Measurements from ENCODE around the gene RRP8. TPM values are rescaled to one million over a fixed set of nuclear protein-coding genes. Genes with fewer than 3 reads are reported as not detected.

The RRP8 gene
- total RNA-seq, 1 experiment from 2014 or later = 18.0 TPM

- peaks cover 5% of the 10 kb centered on the region for H3K36me3 ChIP-seq (replicated peaks; ENCODE audit: control insufficient read depth, insufficient read depth, low read length)
- H3K27me3 ChIP-seq (ENCODE audit: control insufficient read depth, insufficient read depth, low read length) = no peaks in the 10 kb centered on the region
- H3K4me3 ChIP-seq (ENCODE audit: insufficient read depth, low read depth, low read length) = no peak overlapping the region
- DNase-seq = no peak
Measured at GRCh38 chr11:6615882-6616585, 12.6 kb upstream of the RRP8 start.

DNA sequence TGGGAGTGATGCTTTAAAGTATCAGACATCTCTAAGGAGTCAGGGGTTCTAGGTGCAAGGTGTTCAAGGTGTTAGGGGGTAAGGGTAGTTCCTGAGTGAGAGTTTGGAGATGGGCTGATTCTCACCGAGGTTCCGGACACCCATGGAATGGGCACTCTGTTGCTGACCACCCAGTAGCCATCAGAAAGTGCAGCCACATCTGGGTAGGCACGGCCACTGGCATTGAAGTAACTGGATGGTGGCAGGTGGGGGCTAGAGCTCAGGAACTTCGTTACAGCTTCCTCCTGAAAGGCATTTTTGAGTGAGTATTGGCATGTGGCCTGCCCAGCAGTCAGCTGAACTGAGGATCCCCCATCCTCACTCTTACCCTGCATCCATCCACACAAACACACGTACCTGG is 11.6 kb upstream of the RRP8 start:
- H3K4me3 ChIP-seq (ENCODE audit: insufficient read depth, low read depth, low read length) = no peak overlapping the region
- no peak for DNase-seq
- H3K27me3 ChIP-seq (ENCODE audit: control insufficient read depth, insufficient read depth, low read length) = no peaks in the 10 kb centered on the region
- peaks cover 14% of the 10 kb centered on the region for H3K36me3 ChIP-seq (replicated peaks; ENCODE audit: control insufficient read depth, insufficient read depth, low read length)

DNA sequence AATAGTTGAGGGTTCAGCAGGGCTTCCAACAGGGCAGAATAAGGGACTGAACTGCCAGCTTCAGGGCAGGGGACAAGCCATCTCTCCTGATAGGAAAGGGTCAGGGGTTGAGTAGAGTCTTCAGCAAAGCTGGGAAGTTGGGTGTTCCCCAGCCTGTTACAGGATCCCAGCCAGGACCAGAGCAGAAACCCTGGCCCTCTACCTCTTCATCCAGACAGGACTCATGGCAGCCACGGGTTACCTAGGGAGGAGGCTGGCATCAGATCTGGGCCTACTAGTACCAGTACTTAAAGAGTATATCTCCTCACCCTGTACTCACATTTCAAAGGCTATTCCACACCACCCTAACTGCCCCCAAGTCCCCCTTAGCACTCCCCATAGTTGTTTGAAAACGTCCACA is 11.0 kb upstream of the RRP8 start:
- peaks cover 20% of the 10 kb centered on the region for H3K36me3 ChIP-seq (replicated peaks; ENCODE audit: control insufficient read depth, insufficient read depth, low read length)
- no peak for DNase-seq
- no peak overlapping the region for H3K4me3 ChIP-seq (ENCODE audit: insufficient read depth, low read depth, low read length)
- H3K27me3 ChIP-seq (ENCODE audit: control insufficient read depth, insufficient read depth, low read length) = no peaks in the 10 kb centered on the region

GRCh38 chr11:6613496-6613895 is 10.1 kb upstream of the RRP8 start:
- Histone ChIP-seq H3K36me3 (replicated peaks; ENCODE audit: control insufficient read depth, insufficient read depth, low read length) (peaks cover 30% of the 10 kb centered on the region), H3K27me3 (ENCODE audit: control insufficient read depth, insufficient read depth, low read length) (no peaks in the 10 kb centered on the region), H3K4me3 (ENCODE audit: insufficient read depth, low read depth, low read length) (no peak overlapping the region)
- DNase-seq = no peak

- H3K27me3 ChIP-seq (ENCODE audit: control insufficient read depth, insufficient read depth, low read length) = no peaks in the 10 kb centered on the region
- peak; percentile 96 for DNase-seq
- H3K4me3 ChIP-seq (ENCODE audit: insufficient read depth, low read depth, low read length) = peak within 1 kb of the TSS; percentile 94
- peaks cover 39% of the 10 kb centered on the region for H3K36me3 ChIP-seq (replicated peaks; ENCODE audit: control insufficient read depth, insufficient read depth, low read length)
Measured at GRCh38 chr11:6612213-6613041, 9.0 kb upstream of the RRP8 start, which contains the start of gene TAF10. TAF10 (minus strand) TSS chr11:6612216; CDS start chr11:6612189, 27 bp downstream.

DNA sequence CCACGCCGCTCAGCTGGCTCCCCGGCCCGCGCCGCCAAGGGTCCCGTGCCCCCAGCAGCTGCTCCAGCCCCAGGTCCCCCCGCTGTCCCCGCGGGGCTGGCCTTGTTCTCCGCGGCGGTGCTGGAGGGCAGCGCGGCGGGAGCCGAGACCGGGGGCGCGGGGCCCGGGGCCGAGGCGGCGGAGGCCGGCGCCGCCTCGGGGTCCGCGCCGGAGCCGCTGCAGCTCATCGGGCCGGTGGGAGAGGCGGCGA is 8.5 kb upstream of the RRP8 start:
- no peak for DNase-seq
- peaks cover 39% of the 10 kb centered on the region for H3K36me3 ChIP-seq (replicated peaks; ENCODE audit: control insufficient read depth, insufficient read depth, low read length)
- H3K4me3 ChIP-seq (ENCODE audit: insufficient read depth, low read depth, low read length) = peak overlapping the region; percentile 94
- H3K27me3 ChIP-seq (ENCODE audit: control insufficient read depth, insufficient read depth, low read length) = no peaks in the 10 kb centered on the region

DNA sequence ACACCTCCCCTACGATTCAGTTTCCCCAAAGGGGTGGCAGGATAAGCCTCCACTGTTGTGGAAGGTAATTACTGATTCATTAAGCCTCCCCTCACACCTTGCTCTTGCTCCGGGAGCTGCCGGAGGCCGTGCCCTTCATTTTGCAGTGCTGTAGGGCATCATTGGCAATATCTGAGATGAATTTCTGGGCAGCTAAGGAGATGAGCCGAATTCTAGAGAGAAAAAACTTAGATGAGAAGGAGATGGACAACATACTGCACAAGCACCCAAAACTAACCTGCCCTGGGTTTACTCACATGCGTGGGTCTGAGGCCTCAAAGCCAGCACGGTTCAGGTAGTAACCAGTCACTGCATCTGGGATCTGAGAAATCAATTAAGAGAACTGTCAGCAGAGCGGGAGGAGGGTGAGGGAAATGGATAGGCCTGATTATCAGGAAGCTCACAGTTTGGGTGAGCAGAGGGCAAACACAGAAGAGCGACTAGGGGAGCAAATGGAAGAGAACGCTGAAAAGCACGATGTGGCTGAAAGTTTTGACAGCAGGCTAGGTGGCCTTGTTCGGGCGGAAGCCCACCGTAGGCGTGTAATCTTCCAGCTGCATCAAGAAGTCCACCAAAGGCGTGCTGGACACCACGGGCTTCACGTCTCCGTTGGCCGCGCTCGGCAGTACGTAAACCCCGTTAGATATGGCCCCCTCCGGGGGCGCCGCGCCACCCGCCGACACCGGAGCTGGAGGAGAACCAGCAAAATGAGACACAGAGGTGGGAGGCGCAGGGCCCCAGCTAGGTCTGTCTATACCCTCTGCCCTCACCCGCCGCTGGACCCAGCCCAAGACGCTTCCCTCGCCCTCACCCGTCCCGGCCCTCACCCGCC is 7.9 kb upstream of the RRP8 start:
- Histone ChIP-seq H3K27me3 (ENCODE audit: control insufficient read depth, insufficient read depth, low read length) (no peaks in the 10 kb centered on the region), H3K4me3 (ENCODE audit: insufficient read depth, low read depth, low read length) (peak overlapping the region; percentile 94), H3K36me3 (replicated peaks; ENCODE audit: control insufficient read depth, insufficient read depth, low read length) (peaks cover 39% of the 10 kb centered on the region)
- no peak for DNase-seq

DNA sequence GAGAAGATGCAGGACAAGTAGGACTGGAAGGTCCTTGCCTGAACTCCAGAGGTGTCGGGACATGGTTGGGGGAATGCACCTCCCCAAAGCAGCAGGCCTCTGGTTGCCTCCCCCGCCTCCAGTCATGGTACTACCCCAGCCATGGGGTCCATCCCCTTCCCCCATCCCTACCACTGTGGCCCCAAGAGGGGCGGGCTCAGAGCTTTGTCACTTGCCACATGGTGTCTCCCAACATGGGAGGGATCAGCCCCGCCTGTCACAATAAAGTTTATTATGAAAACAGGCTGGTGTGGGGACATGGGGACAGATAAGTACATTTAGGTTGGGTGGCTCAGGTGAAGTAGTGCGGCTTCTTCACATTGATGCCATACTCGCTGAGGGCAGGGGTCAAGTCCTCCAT is 7.2 kb upstream of the RRP8 start:
- Histone ChIP-seq H3K4me3 (ENCODE audit: insufficient read depth, low read depth, low read length) (no peak overlapping the region), H3K27me3 (ENCODE audit: control insufficient read depth, insufficient read depth, low read length) (no peaks in the 10 kb centered on the region), H3K36me3 (replicated peaks; ENCODE audit: control insufficient read depth, insufficient read depth, low read length) (peaks cover 37% of the 10 kb centered on the region)
- no peak for DNase-seq

- H3K4me3 ChIP-seq (ENCODE audit: insufficient read depth, low read depth, low read length) = no peak overlapping the region
- DNase-seq = no peak
- no peaks in the 10 kb centered on the region for H3K27me3 ChIP-seq (ENCODE audit: control insufficient read depth, insufficient read depth, low read length)
- H3K36me3 ChIP-seq (replicated peaks; ENCODE audit: control insufficient read depth, insufficient read depth, low read length) = peaks cover 37% of the 10 kb centered on the region
Measured at GRCh38 chr11:6609502-6610015, 6.1 kb upstream of the RRP8 start.

DNA sequence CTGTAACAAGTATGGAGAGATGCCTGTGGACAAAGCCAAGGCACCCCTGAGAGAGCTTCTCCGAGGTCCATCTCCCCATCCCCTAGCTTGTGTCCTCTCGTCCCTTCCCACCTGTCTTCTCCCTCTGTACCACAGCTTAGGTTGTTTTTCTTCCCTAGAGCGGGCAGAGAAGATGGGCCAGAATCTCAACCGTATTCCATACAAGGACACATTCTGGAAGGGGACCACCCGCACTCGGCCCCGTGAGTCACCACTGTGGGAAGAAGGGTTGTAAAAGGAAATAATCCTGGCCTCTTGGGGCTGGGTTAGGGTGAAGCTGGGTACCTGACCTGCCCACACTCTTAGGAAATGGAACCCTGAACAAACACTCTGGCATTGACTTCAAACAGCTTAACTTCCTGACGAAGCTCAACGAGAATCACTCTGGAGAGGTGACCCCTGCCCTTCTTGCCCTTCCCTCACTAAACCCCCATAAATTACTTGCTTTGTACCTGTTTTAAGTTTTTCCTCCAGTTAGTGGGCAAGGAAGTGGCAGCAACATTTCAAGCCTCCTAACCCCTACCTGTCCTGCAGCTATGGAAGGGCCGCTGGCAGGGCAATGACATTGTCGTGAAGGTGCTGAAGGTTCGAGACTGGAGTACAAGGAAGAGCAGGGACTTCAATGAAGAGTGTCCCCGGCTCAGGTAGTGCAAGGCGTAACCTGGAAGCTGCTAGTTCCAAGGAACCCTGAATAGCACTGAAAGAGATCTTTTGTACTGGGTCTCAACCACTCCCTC is 5.5 kb upstream of the RRP8 start:
- Histone ChIP-seq H3K27me3 (ENCODE audit: control insufficient read depth, insufficient read depth, low read length) (no peaks in the 10 kb centered on the region), H3K36me3 (replicated peaks; ENCODE audit: control insufficient read depth, insufficient read depth, low read length) (peaks cover 36% of the 10 kb centered on the region), H3K4me3 (ENCODE audit: insufficient read depth, low read depth, low read length) (no peak overlapping the region)
- no peak for DNase-seq

- H3K27me3 ChIP-seq (ENCODE audit: control insufficient read depth, insufficient read depth, low read length) = no peaks in the 10 kb centered on the region
- peaks cover 35% of the 10 kb centered on the region for H3K36me3 ChIP-seq (replicated peaks; ENCODE audit: control insufficient read depth, insufficient read depth, low read length)
- DNase-seq = no peak
- no peak overlapping the region for H3K4me3 ChIP-seq (ENCODE audit: insufficient read depth, low read depth, low read length)
Measured at GRCh38 chr11:6608011-6608410, 4.6 kb upstream of the RRP8 start.

GRCh38 chr11:6607190-6607795 is 3.9 kb upstream of the RRP8 start:
- H3K4me3 ChIP-seq (ENCODE audit: insufficient read depth, low read depth, low read length) = no peak overlapping the region
- no peak for DNase-seq
- H3K27me3 ChIP-seq (ENCODE audit: control insufficient read depth, insufficient read depth, low read length) = no peaks in the 10 kb centered on the region
- H3K36me3 ChIP-seq (replicated peaks; ENCODE audit: control insufficient read depth, insufficient read depth, low read length) = peaks cover 35% of the 10 kb centered on the region

GRCh38 chr11:6606471-6607189 is 3.2 kb upstream of the RRP8 start:
- peak; percentile 93 for DNase-seq
- peaks cover 35% of the 10 kb centered on the region for H3K36me3 ChIP-seq (replicated peaks; ENCODE audit: control insufficient read depth, insufficient read depth, low read length)
- H3K4me3 ChIP-seq (ENCODE audit: insufficient read depth, low read depth, low read length) = no peak overlapping the region
- H3K27me3 ChIP-seq (ENCODE audit: control insufficient read depth, insufficient read depth, low read length) = no peaks in the 10 kb centered on the region
